Esophagus squamous epithelium (tissue), 5 donors: ENCODE results near the gene MVB12A. TPM values are rescaled to one million over a fixed set of nuclear protein-coding genes. Genes with fewer than 3 reads are reported as not detected.

ENCODE experiments used
- DNase-seq: peaks from one replicate; lab custom pipeline; 2025; lab: John Stamatoyannopoulos, UW
- H3K27ac ChIP-seq, 4 donors: fragments of 200-600 bp; sonication (generic); one replicate each; pipeline ENCODE4 v1.5.1; 2016 to 2019; ENCODE audit warnings: mild to moderate bottlenecking in 1 of 4
- H3K27me3 ChIP-seq, 4 donors: fragments of 200-600 bp; sonication (generic); 1 replicate in 3 of 4; 2 replicates in 1 of 4; pipeline versions ENCODE4 v1.5.1 to v1.6.0; 2017 to 2021; ENCODE audit warnings: antibody characterized with exemption in 1 of 4
- H3K36me3 ChIP-seq, 3 donors: fragments of 200-600 bp; sonication (generic); one replicate each; pipeline ENCODE4 v1.5.1; 2016 to 2019
- H3K4me1 ChIP-seq, 3 donors: fragments of 200-600 bp; sonication (generic); one replicate each; pipeline ENCODE4 v1.5.1; 2017 to 2019
- H3K4me3 ChIP-seq, 4 donors: fragments of 200-600 bp; sonication (generic); 1 replicate in 3 of 4; 2 replicates in 1 of 4; pipeline ENCODE4 v1.5.1; 2016 to 2019; ENCODE audit warnings: mild to moderate bottlenecking in 2 of 4, moderate library complexity in 1 of 4
- H3K9me3 ChIP-seq, 3 donors: fragments of 200-600 bp; sonication (generic); one replicate each; pipeline ENCODE4 v1.5.1; 2016 to 2019
- CTCF ChIP-seq, 6 experiments: fragments of 450-650 bp in 4 of 6; fragments of 200-600 bp in 2 of 6; sonication (generic) in 2 of 6; IDR thresholded peaks; one replicate each; pipeline ENCODE4 v1.5.1; 2016 to 2019; ENCODE audit warnings: antibody characterized with exemption in 6 of 6, mild to moderate bottlenecking in 4 of 6, moderate library complexity in 4 of 6
- POLR2A ChIP-seq, 4 donors: fragments of 450-650 bp; IDR thresholded peaks; one replicate each; pipeline ENCODE4 v1.6.1; 2017; ENCODE audit warnings: antibody characterized with exemption in 4 of 4, mild to moderate bottlenecking in 4 of 4, moderate library complexity in 3 of 4
- WGBS, 2 donors: methylation state at CpG; one replicate each; pipeline ENCODE4 v1.1.5; 2018; 5-methylcytosine and 5-hydroxymethylcytosine counted together
- intact Hi-C: fragments of 100-400 bp; cut with DNase I; formaldehyde crosslinking; loops from one replicate; pipeline ENCODE4 v1.15.0; 2022
- total RNA-seq, 4 donors: library from RNA; depleted of rRNA; stranded (reverse); fragments of >200 nt; gene quantifications; one replicate each; pipeline ENCODE4 v1.1.0, GENCODE V29; 2016
- donor health status: DM: yes; HTN: yes; CAD: no.

MVB12A gene
- 10 to 100 TPM; 54.0 to 96.3 (median 61.7) TPM for total RNA-seq

DNA sequence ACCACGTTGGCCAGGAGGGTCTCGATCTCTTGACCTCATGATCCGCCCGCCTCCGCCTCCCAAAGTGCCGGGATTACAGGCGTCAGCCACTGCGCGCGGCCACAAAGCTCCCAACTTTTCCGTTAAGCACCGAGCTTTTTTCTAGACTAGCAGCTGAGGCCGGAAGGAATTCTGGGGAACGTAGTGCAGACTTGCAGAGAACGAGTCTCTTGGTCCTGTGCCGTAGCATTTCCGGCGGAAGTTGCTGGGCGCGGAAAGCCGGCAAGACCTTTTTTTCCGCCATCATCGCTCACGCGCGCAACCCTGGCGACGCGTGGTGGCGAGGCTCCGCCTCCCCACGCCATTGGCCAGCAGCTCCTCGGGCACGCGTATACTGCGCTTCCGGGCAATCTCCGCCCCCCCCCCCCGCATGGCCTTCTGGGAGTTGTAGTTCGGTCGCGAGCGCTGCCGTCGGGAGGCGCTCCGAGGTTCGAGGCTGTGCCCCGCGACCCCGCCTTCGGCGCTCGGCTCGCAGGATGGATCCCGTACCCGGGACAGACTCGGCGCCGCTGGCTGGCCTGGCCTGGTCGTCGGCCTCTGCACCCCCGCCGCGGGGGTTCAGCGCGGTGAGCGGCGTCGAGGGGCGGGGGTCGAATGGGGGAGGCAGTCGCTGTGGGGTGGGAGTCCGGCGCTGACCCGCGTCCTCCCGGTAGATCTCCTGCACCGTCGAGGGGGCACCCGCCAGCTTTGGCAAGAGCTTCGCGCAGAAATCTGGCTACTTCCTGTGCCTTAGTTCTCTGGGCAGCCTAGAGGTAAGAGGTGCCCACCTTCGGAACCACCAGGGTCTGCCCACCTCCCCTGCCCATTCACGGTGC, at the start of gene MVB12A:
Gene MVB12A (plus strand): TSS at position 427 of the 854 bp plus-strand sequence. CDS start 89 bp downstream, at position 516.
- peak; percentile 79 for DNase-seq
- Histone ChIP-seq H3K4me3 (peak within 1 kb of the TSS; percentile 77 to 87 (median 82)), H3K9me3 (no peaks in the 10 kb centered on the region), H3K4me1 (peaks cover 4 to 37% (median 10%) of the 10 kb centered on the region in 3 donors), H3K27me3 (peaks cover 0 to 3% (median 0%) of the 10 kb centered on the region in 4 donors), H3K27ac (peak within 1 kb of the TSS; percentile 86 to 93 (median 88)), H3K36me3 (peaks cover 0 to 26% (median 0%) of the 10 kb centered on the region in 3 donors)
- 0% methylated on average over 3 to 4 of the region's 85 CpGs for WGBS, 2 donors
- TF ChIP-seq POLR2A (IDR thresholded peaks at IDR 0.05) (peak in 1 of 4 donors; percentile 12), CTCF (IDR thresholded peaks at IDR 0.05) (no peak)
- intact Hi-C loops = no loop called here

- H3K27me3 ChIP-seq = peaks cover 0 to 15% (median 0%) of the 10 kb centered on the region in 4 donors
- 40 to 43% methylated on average over 1 to 11 of the region's 39 CpGs for WGBS, 2 donors
- no peaks in the 10 kb centered on the region for H3K36me3 ChIP-seq
- H3K4me1 ChIP-seq = peaks cover 0 to 9% (median 0%) of the 10 kb centered on the region in 3 donors
- intact Hi-C loops = no loop called here
- TF ChIP-seq POLR2A (IDR thresholded peaks at IDR 0.05) = no peak
- peak in 1 of 6 experiments; percentile 17 for TF ChIP-seq CTCF (IDR thresholded peaks at IDR 0.05)
- H3K4me3 ChIP-seq = peak within 1 kb of the TSS; percentile 7 to 54 (median 30)
- peak within 1 kb of the TSS in 3 of 4 donors; percentile 20 to 74 (median 64) for H3K27ac ChIP-seq
- H3K9me3 ChIP-seq = no peaks in the 10 kb centered on the region
- DNase-seq = no peak
Observed at GRCh38 chr19:17376935-17377600, 42.8 kb upstream of the MVB12A start, which contains the start of gene PLVAP. PLVAP (minus strand) TSS chr19:17377342; CDS start chr19:17377288, 54 bp downstream.

GRCh38 chr19:17378271-17378670, 41.6 kb upstream of the MVB12A start:
- Histone ChIP-seq H3K4me1 (peaks cover 0 to 20% (median 7%) of the 10 kb centered on the region in 3 donors), H3K36me3 (no peaks in the 10 kb centered on the region), H3K27me3 (peaks cover 0 to 15% (median 0%) of the 10 kb centered on the region in 4 donors), H3K9me3 (no peaks in the 10 kb centered on the region), H3K27ac (peak overlapping the region in 2 of 4 donors; percentile 22 to 64), H3K4me3 (no peak overlapping the region)
- DNase-seq = no peak
- intact Hi-C loops = no loop called here
- TF ChIP-seq POLR2A (IDR thresholded peaks at IDR 0.05) (no peak), CTCF (IDR thresholded peaks at IDR 0.05) (no peak)
- 63 to 66% methylated on average over 7 to 12 of the region's 13 CpGs for WGBS, 2 donors

GRCh38 chr19:17379221-17379631, 40.6 kb upstream of the MVB12A start:
- Histone ChIP-seq H3K4me3 (no peak overlapping the region), H3K9me3 (no peaks in the 10 kb centered on the region), H3K27ac (peak overlapping the region in 1 of 4 donors; percentile 19), H3K4me1 (peaks cover 0 to 27% (median 8%) of the 10 kb centered on the region in 3 donors), H3K36me3 (no peaks in the 10 kb centered on the region), H3K27me3 (peaks cover 0 to 15% (median 0%) of the 10 kb centered on the region in 4 donors)
- TF ChIP-seq CTCF (IDR thresholded peaks at IDR 0.05) (no peak), POLR2A (IDR thresholded peaks at IDR 0.05) (no peak)
- intact Hi-C loops = no loop called here
- 28 to 36% methylated on average over 8 to 11 of the region's 14 CpGs for WGBS, 2 donors
- no peak for DNase-seq
